OCI-LY3 (cell line): ENCODE measurements around the gene R3HDM2.

Source experiments
- H2AFZ ChIP-seq: fragments of 200-600, 300-600 bp; shearing (Covaris generic); 2 replicates; pipeline ENCODE4 v1.6.0; 2014; ENCODE audit warnings: antibody characterized with exemption, low read depth, low read length
- H3K27ac ChIP-seq: fragments of 200-600, 300-600 bp; sonication (generic); 2 replicates; pipeline ENCODE4 v1.5.1; 2014; ENCODE audit warnings: mild to moderate bottlenecking, low read length, moderate library complexity, mixed read lengths
- H3K27me3 ChIP-seq: fragments of 200-600, 300-600 bp; sonication (generic); 2 replicates; pipeline ENCODE4 v1.6.1; 2014; ENCODE audit warnings: low read depth, low read length, mixed read lengths
- H3K36me3 ChIP-seq: fragments of 200-600, 300-600 bp; sonication (generic); replicated peaks from 2 replicates; pipeline ENCODE3; 2014; ENCODE audit warnings: low read depth, low read length, mixed read lengths
- H3K4me1 ChIP-seq: fragments of 300-600, 200-600 bp; sonication (generic); 2 replicates; pipeline ENCODE4 v1.6.1; 2014; ENCODE audit warnings: low read length, mixed read lengths
- H3K4me2 ChIP-seq: fragments of 200-600, 300-600 bp; sonication (generic); 2 replicates; pipeline ENCODE4 v1.6.1; 2014; ENCODE audit warnings: low read length, mixed read lengths
- H3K4me3 ChIP-seq: fragments of 300-600, 200-600 bp; sonication (generic); 2 replicates; pipeline ENCODE4 v1.5.1; 2014; ENCODE audit warnings: antibody characterized with exemption, mild to moderate bottlenecking, low read length, moderate library complexity
- H3K79me2 ChIP-seq: fragments of 300-600, 200-600 bp; shearing (Covaris generic); 2 replicates; pipeline ENCODE4 v1.6.1; 2014; ENCODE audit warnings: mild to moderate bottlenecking, low read length, mixed read lengths
- H3K9ac ChIP-seq: fragments of 300-600, 200-600 bp; shearing (Covaris generic); 2 replicates; pipeline ENCODE4 v1.6.0; 2014; ENCODE audit warnings: mild to moderate bottlenecking, low read length, moderate library complexity
- H3K9me3 ChIP-seq: fragments of 200-600, 300-600 bp; shearing (Covaris generic); 2 replicates; pipeline ENCODE4 v1.6.1; 2014; ENCODE audit warnings: low read length, mixed read lengths; ENCODE audit not compliant: insufficient read depth
- H4K20me1 ChIP-seq: fragments of 200-600, 300-600 bp; sonication (generic); 2 replicates; pipeline ENCODE4 v1.6.1; 2016; ENCODE audit warnings: low read length, mixed read lengths; ENCODE audit not compliant: insufficient read depth
- CTCF ChIP-seq: fragments of 200-600, 300-600 bp; sonication (generic); IDR thresholded peaks from 2 replicates; pipeline ENCODE4 v1.5.1; 2014; ENCODE audit warnings: antibody characterized with exemption, low read length, low read depth
- EZH2phosphoT487 ChIP-seq: fragments of 200-600 bp; shearing (Covaris generic); IDR thresholded peaks from 2 replicates; pipeline ENCODE4 v1.6.1; 2018; ENCODE audit warnings: antibody characterized with exemption, mixed run types, low read depth

R3HDM2 gene

GRCh38 chr12:57438400-57438799 lies 7.6 kb upstream of the R3HDM2 start:
- Histone ChIP-seq H3K9ac (no peak overlapping the region), H2AFZ (no peak overlapping the region), H3K9me3 (no peaks in the 10 kb centered on the region), H4K20me1 (no peaks in the 10 kb centered on the region), H3K4me1 (no peaks in the 10 kb centered on the region), H3K4me3 (no peak overlapping the region), H3K27me3 (no peaks in the 10 kb centered on the region), H3K36me3 (no peaks in the 10 kb centered on the region), H3K27ac (no peak overlapping the region), H3K4me2 (no peak overlapping the region), H3K79me2 (no peaks in the 10 kb centered on the region)
- TF ChIP-seq CTCF (no peak), EZH2phosphoT487 (no peak)

GRCh38 chr12:57435293-57435692 lies 4.5 kb upstream of the R3HDM2 start:
- TF ChIP-seq CTCF (no peak), EZH2phosphoT487 (no peak)
- no peak overlapping the region for H3K9ac ChIP-seq
- H2AFZ ChIP-seq = no peak overlapping the region

DNA sequence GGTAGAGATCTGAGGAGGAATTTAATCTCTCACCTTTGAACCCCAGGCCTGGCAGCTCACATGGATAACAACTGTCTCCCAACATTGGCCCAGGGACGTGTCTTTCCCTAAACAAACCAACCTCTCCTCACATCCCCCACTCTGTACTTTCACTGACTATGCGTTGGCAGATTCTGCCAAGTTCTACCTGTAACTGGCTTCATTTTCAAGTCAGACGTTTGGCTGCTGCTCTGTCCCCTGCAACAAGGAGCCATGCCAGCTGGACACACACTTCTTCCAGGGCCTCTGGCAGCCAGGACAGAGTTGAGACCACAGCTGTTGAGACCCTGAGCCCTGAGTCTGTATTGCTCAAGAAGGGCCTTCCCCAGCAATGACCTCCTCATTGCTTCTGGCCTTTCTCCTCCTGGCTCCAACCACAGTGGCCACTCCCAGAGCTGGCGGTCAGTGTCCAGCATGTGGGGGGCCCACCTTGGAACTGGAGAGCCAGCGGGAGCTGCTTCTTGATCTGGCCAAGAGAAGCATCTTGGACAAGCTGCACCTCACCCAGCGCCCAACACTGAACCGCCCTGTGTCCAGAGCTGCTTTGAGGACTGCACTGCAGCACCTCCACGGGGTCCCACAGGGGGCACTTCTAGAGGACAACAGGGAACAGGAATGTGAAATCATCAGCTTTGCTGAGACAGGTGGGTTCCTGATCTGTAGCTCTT lies 3.8 kb upstream of the R3HDM2 start, which contains the start of gene INHBC:
INHBC (plus strand) TSS at position 268 of the 707 bp plus-strand sequence; CDS start at position 371, 103 bp downstream.
- Histone ChIP-seq H3K27me3 (no peaks in the 10 kb centered on the region), H3K4me1 (peaks cover 7% of the 10 kb centered on the region), H3K79me2 (peaks cover 8% of the 10 kb centered on the region), H3K4me2 (no peak within 1 kb of the TSS), H3K9me3 (no peaks in the 10 kb centered on the region), H2AFZ (no peak within 1 kb of the TSS), H3K4me3 (no peak within 1 kb of the TSS), H3K27ac (no peak within 1 kb of the TSS), H3K36me3 (no peaks in the 10 kb centered on the region), H4K20me1 (no peaks in the 10 kb centered on the region), H3K9ac (no peak within 1 kb of the TSS)
- TF ChIP-seq CTCF = no peak
- TF ChIP-seq EZH2phosphoT487 = no peak

More at GRCh38 chr12:57435293-57435692, 4.5 kb upstream of the R3HDM2 start:
- H3K4me3 ChIP-seq = no peak overlapping the region
- H3K36me3 ChIP-seq = no peaks in the 10 kb centered on the region
- H3K79me2 ChIP-seq = peaks cover 2% of the 10 kb centered on the region; the same call in 1 of the 2 replicates
- H3K4me2 ChIP-seq = no peak overlapping the region
- no peak overlapping the region for H3K27ac ChIP-seq
- H4K20me1 ChIP-seq = no peaks in the 10 kb centered on the region
- no peaks in the 10 kb centered on the region for H3K27me3 ChIP-seq
- H3K9me3 ChIP-seq = no peaks in the 10 kb centered on the region
- H3K4me1 ChIP-seq = peaks cover 5% of the 10 kb centered on the region; the same call in 1 of the 2 replicates

DNA sequence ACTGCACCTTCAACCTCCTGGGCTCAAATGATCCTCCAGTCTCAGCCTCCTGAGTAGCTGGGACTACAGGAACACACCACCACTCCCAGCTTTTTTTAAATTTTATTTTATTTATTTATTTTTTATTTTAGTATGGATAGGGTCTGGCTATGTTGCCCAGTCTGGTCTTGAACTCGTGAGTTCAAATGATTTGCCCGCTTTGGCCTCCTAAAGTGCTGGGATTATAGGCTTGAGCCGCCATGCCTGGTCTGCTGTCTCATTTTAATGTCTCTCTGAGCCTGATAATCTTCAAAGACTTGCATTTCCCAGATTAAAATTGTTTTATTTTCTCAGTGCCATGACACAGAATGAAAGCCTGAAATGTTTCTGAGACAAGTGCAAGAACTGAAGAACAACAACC lies 2.5 kb upstream of the R3HDM2 start:
- no peak overlapping the region for H2AFZ ChIP-seq
- H4K20me1 ChIP-seq = no peaks in the 10 kb centered on the region
- peaks cover 18% of the 10 kb centered on the region for H3K79me2 ChIP-seq
- TF ChIP-seq CTCF (no peak), EZH2phosphoT487 (no peak)
- H3K27me3 ChIP-seq = no peaks in the 10 kb centered on the region
- H3K27ac ChIP-seq = no peak overlapping the region
- H3K4me1 ChIP-seq = peaks cover 14% of the 10 kb centered on the region
- H3K9ac ChIP-seq = no peak overlapping the region
- H3K9me3 ChIP-seq = no peaks in the 10 kb centered on the region
- H3K4me2 ChIP-seq = no peak overlapping the region
- no peak overlapping the region for H3K4me3 ChIP-seq
- H3K36me3 ChIP-seq = no peaks in the 10 kb centered on the region
